WTC11 (cell line): ENCODE results near the gene LCE5A. TPM values are rescaled to one million over a fixed set of nuclear protein-coding genes. Genes with fewer than 3 reads are reported as not detected.
A peak's percentile ranks its signal among the peaks of the same experiment; 100 is the strongest.
"Not testable (repeated sequence)": the region's sequence is repeated elsewhere in the genome, so short reads cannot be mapped to it uniquely, and the experiment has no call there.

Experiments used
- ATAC-seq: fragments of 200-7000 bp; cut with Tn5 transposase; 2 replicates; pipeline ENCODE4 v1.10.0; 2021; ENCODE audit warnings: mild to moderate bottlenecking, moderate library complexity
- CTCF ChIA-PET: fragments of 300-600 bp; sonication (Branson Sonifier 250); formaldehyde crosslinking; loops from one replicate; lab custom pipeline; 2021; ENCODE audit warnings: antibody characterized with exemption; lab: Charles Lee
- POLR2A ChIA-PET: fragments of 350-600 bp; sonication (Branson Sonifier 250); formaldehyde crosslinking; loops from one replicate; lab custom pipeline; 2021; ENCODE audit warnings: antibody characterized with exemption; lab: Charles Lee
- DNase-seq: peaks from one replicate; pipeline ENCODE4 v3.0.0; 2021; ENCODE audit warnings: low spot score
- H3K27ac Mint-ChIP-seq: 2 replicates; pipeline ENCODE4 v1.8.0; 2021; ENCODE audit warnings: mixed read lengths
- H3K27me3 Mint-ChIP-seq: 2 replicates; pipeline ENCODE4 v1.8.0; 2021; ENCODE audit warnings: low read depth, mild to moderate bottlenecking, moderate library complexity, mixed read lengths
- H3K36me3 Mint-ChIP-seq: 2 replicates; pipeline ENCODE4 v1.8.0; 2021; ENCODE audit warnings: mixed read lengths
- H3K4me1 Mint-ChIP-seq: 2 replicates; pipeline ENCODE4 v1.8.0; 2022; ENCODE audit warnings: mixed read lengths
- H3K4me3 Mint-ChIP-seq: 2 replicates; pipeline ENCODE4 v1.8.0; 2021; ENCODE audit warnings: mild to moderate bottlenecking, moderate library complexity, mixed read lengths
- H3K9me3 Mint-ChIP-seq: 2 replicates; pipeline ENCODE4 v1.8.0; 2021; ENCODE audit warnings: mixed read lengths
- ATF1 ChIP-seq: sonication (generic); formaldehyde crosslinking; IDR thresholded peaks from 2 replicates; pipeline ENCODE4 v1.8.1; 2023; ENCODE audit warnings: mild to moderate bottlenecking, moderate library complexity, missing genetic modification reagents
- CTCF ChIP-seq: fragments of 200-600 bp; IDR thresholded peaks from 2 replicates; pipeline ENCODE4 v1.8.0; 2022; ENCODE audit warnings: antibody characterized with exemption
- FOXP4 ChIP-seq: sonication (generic); formaldehyde crosslinking; IDR thresholded peaks from 2 replicates; pipeline ENCODE4 v1.8.0; 2022; ENCODE audit warnings: mild to moderate bottlenecking, missing genetic modification reagents
- HMGA2 ChIP-seq: fragments of 250-450 bp; sonication (Bioruptor Pico); IDR thresholded peaks from 2 replicates; pipeline ENCODE4 v1.4.0; 2021; ENCODE audit warnings: mild to moderate bottlenecking, moderate library complexity
- JAZF1 ChIP-seq: fragments of 250-450 bp; sonication (Bioruptor Pico); IDR thresholded peaks from 2 replicates; pipeline ENCODE4 v1.9.0; 2021; ENCODE audit warnings: moderate library complexity, mild to moderate bottlenecking, inconsistent platforms
- MAX ChIP-seq: sonication (generic); formaldehyde crosslinking; IDR thresholded peaks from 2 replicates; pipeline ENCODE4 v1.8.0; 2022; ENCODE audit warnings: mild to moderate bottlenecking, missing genetic modification reagents
- NFYB ChIP-seq: sonication (generic); formaldehyde crosslinking; conservative IDR thresholded peaks from 2 replicates; pipeline ENCODE4 v1.8.0; 2022; ENCODE audit warnings: low read depth, missing genetic modification reagents
- NR2C2 ChIP-seq: sonication (generic); formaldehyde crosslinking; IDR thresholded peaks from 2 replicates; pipeline ENCODE4 v1.8.0; 2022; ENCODE audit warnings: mild to moderate bottlenecking, missing genetic modification reagents
- RELA ChIP-seq: sonication (generic); formaldehyde crosslinking; IDR thresholded peaks from 2 replicates; pipeline ENCODE4 v1.8.1; 2022; ENCODE audit warnings: missing genetic modification reagents, mild to moderate bottlenecking, borderline replicate concordance
- TCF7 ChIP-seq: sonication (generic); formaldehyde crosslinking; IDR thresholded peaks from 2 replicates; pipeline ENCODE4 v1.8.0; 2022; ENCODE audit warnings: mild to moderate bottlenecking, low read depth, missing genetic modification reagents, moderate library complexity
- ZNF121 ChIP-seq: sonication (generic); formaldehyde crosslinking; IDR thresholded peaks from 2 replicates; pipeline ENCODE4 v1.8.0; 2023; ENCODE audit warnings: missing genetic modification reagents
- ZNF219 ChIP-seq: sonication (generic); formaldehyde crosslinking; IDR thresholded peaks from 2 replicates; pipeline ENCODE4 v1.8.0; 2023; ENCODE audit warnings: missing genetic modification reagents, mild to moderate bottlenecking, borderline replicate concordance
- ZNF232 ChIP-seq: sonication (generic); formaldehyde crosslinking; IDR thresholded peaks from 2 replicates; pipeline ENCODE4 v1.8.0; 2022; ENCODE audit warnings: mild to moderate bottlenecking, missing genetic modification reagents
- ZNF281 ChIP-seq: sonication (generic); formaldehyde crosslinking; IDR thresholded peaks from 2 replicates; pipeline ENCODE4 v1.8.0; 2023; ENCODE audit warnings: mild to moderate bottlenecking, missing genetic modification reagents
- ZNF512 ChIP-seq: sonication (generic); formaldehyde crosslinking; IDR thresholded peaks from 2 replicates; pipeline ENCODE4 v1.8.1; 2022; ENCODE audit warnings: missing genetic modification reagents, borderline replicate concordance
- total RNA-seq: library from RNA; stranded (reverse); gene quantifications from 3 replicates; pipeline ENCODE4 v1.2.3, GENCODE V29; 2021

Gene LCE5A
- total RNA-seq, 1 experiment from 2014 or later, result not detected

- DNase-seq (no peak), ATAC-seq (no peak)
- H3K27ac Mint-ChIP-seq, result no peak overlapping the region
- no peak for TF ChIP-seq NR2C2 (CRISPR knock-in tag)
- H3K4me3 Mint-ChIP-seq, result no peak overlapping the region
- ChIA-PET POLR2A (no interaction called here), CTCF (no interaction called here)
- H3K36me3 Mint-ChIP-seq, result peaks cover 56% of the 10 kb centered on the region
- peaks cover 7% of the 10 kb centered on the region for H3K27me3 Mint-ChIP-seq
- no peaks in the 10 kb centered on the region for H3K4me1 Mint-ChIP-seq
- peaks cover 66% of the 10 kb centered on the region for H3K9me3 Mint-ChIP-seq
Measured at GRCh38 chr1:152487871-152488270, 22.7 kb upstream of the LCE5A start.

- POLR2A ChIA-PET, ATAC-seq, CTCF ChIA-PET, H3K4me1 Mint-ChIP-seq, H3K4me3 Mint-ChIP-seq, DNase-seq, H3K27ac Mint-ChIP-seq, H3K27me3 Mint-ChIP-seq: not testable (repeated sequence)
- H3K9me3 Mint-ChIP-seq, result peaks cover 56% of the 10 kb centered on the region
- H3K36me3 Mint-ChIP-seq, result peaks cover 46% of the 10 kb centered on the region
Measured at GRCh38 chr1:152491537-152491936, 19.1 kb upstream of the LCE5A start.

- CTCF ChIA-PET, result no interaction called here
- TF ChIP-seq CTCF (0 out of 2 replicates have a peak, but pooled peaks have one; percentile 27), FOXP4 (CRISPR knock-in tag) (no peak)
- H3K4me3 Mint-ChIP-seq, result no peak overlapping the region
- POLR2A ChIA-PET, result no interaction called here
- peaks cover 47% of the 10 kb centered on the region for H3K36me3 Mint-ChIP-seq
- no peak overlapping the region for H3K27ac Mint-ChIP-seq
- H3K9me3 Mint-ChIP-seq, result peaks cover 59% of the 10 kb centered on the region
- H3K27me3 Mint-ChIP-seq, result peaks cover 12% of the 10 kb centered on the region
- ATAC-seq, result no peak
- DNase-seq, result no peak
- no peaks in the 10 kb centered on the region for H3K4me1 Mint-ChIP-seq
Measured at GRCh38 chr1:152495066-152495675, 15.4 kb upstream of the LCE5A start.

- POLR2A ChIA-PET, result no interaction called here
- H3K36me3 Mint-ChIP-seq, result peaks cover 55% of the 10 kb centered on the region
- H3K27me3 Mint-ChIP-seq, result peaks cover 12% of the 10 kb centered on the region
- no peak for ATAC-seq
- TF ChIP-seq NFYB (CRISPR knock-in tag) (no peak), ZNF512 (CRISPR knock-in tag) (no peak), ZNF281 (CRISPR knock-in tag) (no peak)
- no peak overlapping the region for H3K27ac Mint-ChIP-seq
- CTCF ChIA-PET, result no interaction called here
- no peak overlapping the region for H3K4me3 Mint-ChIP-seq
- no peak for DNase-seq
- no peaks in the 10 kb centered on the region for H3K4me1 Mint-ChIP-seq
- peaks cover 76% of the 10 kb centered on the region for H3K9me3 Mint-ChIP-seq
Measured at GRCh38 chr1:152497273-152497672, 13.3 kb upstream of the LCE5A start.

- CTCF ChIA-PET, result no interaction called here
- TF ChIP-seq ZNF232 (no peak), TCF7 (CRISPR knock-in tag) (no peak), JAZF1 (CRISPR knock-in tag) (no peak), HMGA2 (CRISPR knock-in tag) (no peak), FOXP4 (CRISPR knock-in tag) (no peak), ATF1 (CRISPR knock-in tag) (no peak), NR2C2 (CRISPR knock-in tag) (no peak), ZNF219 (CRISPR knock-in tag) (no peak), MAX (CRISPR knock-in tag) (no peak), RELA (no peak), ZNF121 (CRISPR knock-in tag) (no peak)
Measured at GRCh38 chr1:152501704-152502103, 8.9 kb upstream of the LCE5A start.

More at GRCh38 chr1:152501704-152502103, 8.9 kb upstream of the LCE5A start:
- H3K4me3 Mint-ChIP-seq, result no peak overlapping the region
- peaks cover 68% of the 10 kb centered on the region for H3K36me3 Mint-ChIP-seq
- H3K4me1 Mint-ChIP-seq, result no peaks in the 10 kb centered on the region
- H3K27me3 Mint-ChIP-seq, result peaks cover 12% of the 10 kb centered on the region
- ATAC-seq (no peak), DNase-seq (no peak)
- POLR2A ChIA-PET, result no interaction called here
- peaks cover 89% of the 10 kb centered on the region for H3K9me3 Mint-ChIP-seq
- H3K27ac Mint-ChIP-seq, result no peak overlapping the region
